ENCODE results near the gene SMIM41.

Gene SMIM41

GRCh38 chr12:52122904-52123303 is 43.4 kb downstream of the SMIM41 start:
- H4K8ac ChIP-seq (ENCODE audit: low read depth, low read length) = no peak overlapping the region
- no peaks in the 10 kb centered on the region for H3K9me3 ChIP-seq (ENCODE audit: insufficient read depth, low read depth, low read length)
- no peaks in the 10 kb centered on the region for H3K36me3 ChIP-seq (ENCODE audit: control insufficient read depth in 1 of 2, insufficient read depth in 2 of 2, low read length in 2 of 2)
- no peak overlapping the region for H3K27ac ChIP-seq (ENCODE audit: low read depth, low read length)
- H3K18ac ChIP-seq (ENCODE audit: low read length) = no peak overlapping the region
- no peak overlapping the region for H3K4me3 ChIP-seq (ENCODE audit: low read depth, low read length)
- H3K79me1 ChIP-seq (ENCODE audit: low read length) = no peaks in the 10 kb centered on the region
- H3K14ac ChIP-seq (ENCODE audit: low read length) = no peak overlapping the region
- no peak overlapping the region for H3K4ac ChIP-seq (ENCODE audit: low read depth, low read length)
- no peak overlapping the region for H4K91ac ChIP-seq (ENCODE audit: low read depth, low read length)
- no CpG with 5 or more reads among the region's 7 CpGs for WGBS (ENCODE audit: extremely low coverage, insufficient coverage, insufficient read length)
- H3K23ac ChIP-seq (ENCODE audit: low read length) = no peak overlapping the region
- no peak overlapping the region for H3K9ac ChIP-seq (ENCODE audit: low read length)
- no peak overlapping the region for H2AFZ ChIP-seq (ENCODE audit: insufficient read depth, low read length, poor library complexity)
- peaks cover 10 to 14% of the 10 kb centered on the region in 2 experiments for H3K4me1 ChIP-seq (ENCODE audit: control insufficient read depth in 1 of 2, insufficient read depth in 2 of 2, low read length in 2 of 2)
- H2BK5ac ChIP-seq (ENCODE audit: low read depth, low read length, poor library complexity) = no peak overlapping the region
- H2AK5ac ChIP-seq (ENCODE audit: low read length) = no peak overlapping the region
- H3K27me3 ChIP-seq (ENCODE audit: insufficient read depth, low read length) = no peaks in the 10 kb centered on the region
- no peaks in the 10 kb centered on the region for H3K79me2 ChIP-seq (ENCODE audit: control insufficient read depth, insufficient read depth, low read length, poor library complexity)
- no peak overlapping the region for H2BK12ac ChIP-seq (ENCODE audit: low read length)
- DNase-seq = no peak
- H2BK120ac ChIP-seq (ENCODE audit: insufficient read depth, low read length, poor library complexity) = no peak overlapping the region
- no peak overlapping the region for H3K4me2 ChIP-seq (ENCODE audit: low read length)
- H4K12ac ChIP-seq (ENCODE audit: low read depth, low read length) = no peak overlapping the region

DNA sequence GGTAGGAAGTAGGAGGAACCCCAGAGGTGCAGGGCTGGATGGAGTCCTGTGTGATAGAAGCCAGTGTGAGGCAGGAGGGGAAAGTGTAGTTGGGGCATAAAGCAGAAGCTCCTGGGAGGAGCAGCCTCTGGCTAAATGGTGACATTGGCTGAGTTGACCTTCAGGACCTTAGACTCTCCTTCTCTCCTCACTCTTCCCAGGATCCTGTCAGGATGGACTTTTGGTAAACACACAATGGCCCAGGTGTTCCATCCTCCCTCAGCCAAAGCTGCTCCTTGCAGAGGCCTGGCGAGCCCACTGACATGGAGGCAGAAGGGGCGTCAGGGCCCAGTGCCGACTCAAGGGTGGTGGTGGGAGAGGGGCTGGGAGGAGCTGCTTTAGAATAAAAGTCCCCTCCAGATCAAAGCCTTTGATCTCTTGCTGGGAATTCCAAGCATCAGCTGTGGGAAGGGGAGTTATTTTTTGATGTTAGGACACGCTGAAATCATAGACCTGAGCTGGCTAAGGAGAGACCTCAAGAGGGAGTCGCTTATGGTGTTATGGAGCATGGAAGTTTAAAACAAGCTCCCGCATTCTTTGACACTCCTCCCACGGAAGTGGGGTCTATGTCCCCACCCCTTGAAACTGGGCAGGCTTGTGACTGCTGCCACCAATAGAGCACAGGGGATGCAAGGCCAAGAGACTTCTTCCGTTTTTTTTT is 44.1 kb downstream of the SMIM41 start:
- H3K27ac ChIP-seq (ENCODE audit: low read depth, low read length) = no peak overlapping the region
- no peak overlapping the region for H3K4me2 ChIP-seq (ENCODE audit: low read length)
- H3K14ac ChIP-seq (ENCODE audit: low read length) = no peak overlapping the region
- H2BK5ac ChIP-seq (ENCODE audit: low read depth, low read length, poor library complexity) = no peak overlapping the region
- no peak overlapping the region for H2AFZ ChIP-seq (ENCODE audit: insufficient read depth, low read length, poor library complexity)
- H3K9me3 ChIP-seq (ENCODE audit: insufficient read depth, low read depth, low read length) = no peaks in the 10 kb centered on the region
- H4K12ac ChIP-seq (ENCODE audit: low read depth, low read length) = no peak overlapping the region
- H3K36me3 ChIP-seq (ENCODE audit: control insufficient read depth in 1 of 2, insufficient read depth in 2 of 2, low read length in 2 of 2) = no peaks in the 10 kb centered on the region
- no peak overlapping the region for H3K9ac ChIP-seq (ENCODE audit: low read length)
- H3K27me3 ChIP-seq (ENCODE audit: insufficient read depth, low read length) = no peaks in the 10 kb centered on the region
- H3K79me1 ChIP-seq (ENCODE audit: low read length) = no peaks in the 10 kb centered on the region
- H2AK5ac ChIP-seq (ENCODE audit: low read length) = no peak overlapping the region
- WGBS (ENCODE audit: extremely low coverage, insufficient coverage, insufficient read length) = no CpG with 5 or more reads among the region's 8 CpGs
- H3K4ac ChIP-seq (ENCODE audit: low read depth, low read length) = no peak overlapping the region
- no peak overlapping the region for H3K4me3 ChIP-seq (ENCODE audit: low read depth, low read length)
- H4K8ac ChIP-seq (ENCODE audit: low read depth, low read length) = no peak overlapping the region
- H3K18ac ChIP-seq (ENCODE audit: low read length) = no peak overlapping the region
- no peak overlapping the region for H3K23ac ChIP-seq (ENCODE audit: low read length)
- no peak overlapping the region for H4K91ac ChIP-seq (ENCODE audit: low read depth, low read length)
- no peaks in the 10 kb centered on the region for H3K79me2 ChIP-seq (ENCODE audit: control insufficient read depth, insufficient read depth, low read length, poor library complexity)
- H2BK12ac ChIP-seq (ENCODE audit: low read length) = no peak overlapping the region
- no peak overlapping the region for H2BK120ac ChIP-seq (ENCODE audit: insufficient read depth, low read length, poor library complexity)
- no peak for DNase-seq
- peaks cover 10 to 14% of the 10 kb centered on the region in 2 experiments for H3K4me1 ChIP-seq (ENCODE audit: control insufficient read depth in 1 of 2, insufficient read depth in 2 of 2, low read length in 2 of 2)

DNA sequence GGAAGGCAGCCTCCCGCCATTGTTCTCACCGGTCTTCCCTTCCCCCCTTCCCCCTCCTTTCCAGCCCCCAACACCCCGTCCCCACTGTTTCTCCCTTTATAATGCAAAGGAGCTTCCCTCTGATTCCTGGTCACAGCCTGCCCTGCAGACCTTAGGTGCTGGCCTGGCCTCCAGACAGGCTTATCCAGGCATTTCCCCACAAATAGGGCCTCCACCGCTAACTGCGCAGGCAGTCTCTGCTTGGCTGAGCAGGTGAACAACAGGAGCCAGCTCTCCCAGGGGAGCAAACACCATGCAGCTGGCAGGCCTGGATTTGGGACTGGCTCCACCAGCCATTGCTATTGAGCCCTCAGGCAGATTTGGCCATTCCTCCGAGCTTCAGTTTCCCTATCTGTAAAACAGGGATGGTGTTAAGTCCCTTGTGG is 46.0 kb downstream of the SMIM41 start:
- Histone ChIP-seq H3K4me2 (ENCODE audit: low read length) (no peak overlapping the region), H4K12ac (ENCODE audit: low read depth, low read length) (no peak overlapping the region), H3K79me1 (ENCODE audit: low read length) (no peaks in the 10 kb centered on the region), H2BK12ac (ENCODE audit: low read length) (no peak overlapping the region), H3K14ac (ENCODE audit: low read length) (no peak overlapping the region), H3K18ac (ENCODE audit: low read length) (no peak overlapping the region), H3K4me1 (ENCODE audit: control insufficient read depth in 1 of 2, insufficient read depth in 2 of 2, low read length in 2 of 2) (peaks cover 10 to 14% of the 10 kb centered on the region in 2 experiments), H3K9me3 (ENCODE audit: insufficient read depth, low read depth, low read length) (no peaks in the 10 kb centered on the region), H3K27ac (ENCODE audit: low read depth, low read length) (no peak overlapping the region), H3K4me3 (ENCODE audit: low read depth, low read length) (no peak overlapping the region), H3K27me3 (ENCODE audit: insufficient read depth, low read length) (no peaks in the 10 kb centered on the region), H2AFZ (ENCODE audit: insufficient read depth, low read length, poor library complexity) (no peak overlapping the region), H2BK5ac (ENCODE audit: low read depth, low read length, poor library complexity) (no peak overlapping the region), H3K9ac (ENCODE audit: low read length) (no peak overlapping the region), H4K8ac (ENCODE audit: low read depth, low read length) (no peak overlapping the region), H3K79me2 (ENCODE audit: control insufficient read depth, insufficient read depth, low read length, poor library complexity) (no peaks in the 10 kb centered on the region), H3K4ac (ENCODE audit: low read depth, low read length) (no peak overlapping the region), H3K36me3 (ENCODE audit: control insufficient read depth in 1 of 2, insufficient read depth in 2 of 2, low read length in 2 of 2) (no peaks in the 10 kb centered on the region), H2BK120ac (ENCODE audit: insufficient read depth, low read length, poor library complexity) (no peak overlapping the region), H3K23ac (ENCODE audit: low read length) (no peak overlapping the region), H4K91ac (ENCODE audit: low read depth, low read length) (no peak overlapping the region), H2AK5ac (ENCODE audit: low read length) (no peak overlapping the region)
- WGBS (ENCODE audit: extremely low coverage, insufficient coverage, insufficient read length) = no CpG with 5 or more reads among the region's 6 CpGs
- DNase-seq = no peak

- H3K4me3 ChIP-seq (ENCODE audit: low read depth, low read length) = no peak overlapping the region
- DNase-seq = peak in 1 of 2 donors; percentile 29
- H3K14ac ChIP-seq (ENCODE audit: low read length) = no peak overlapping the region
- H3K27me3 ChIP-seq (ENCODE audit: insufficient read depth, low read length) = no peaks in the 10 kb centered on the region
- H3K4me1 ChIP-seq (ENCODE audit: control insufficient read depth in 1 of 2, insufficient read depth in 2 of 2, low read length in 2 of 2) = peaks cover 10 to 14% of the 10 kb centered on the region in 2 experiments
- H3K4ac ChIP-seq (ENCODE audit: low read depth, low read length) = no peak overlapping the region
- no peaks in the 10 kb centered on the region for H3K36me3 ChIP-seq (ENCODE audit: control insufficient read depth in 1 of 2, insufficient read depth in 2 of 2, low read length in 2 of 2)
- no peak overlapping the region for H3K18ac ChIP-seq (ENCODE audit: low read length)
- H4K91ac ChIP-seq (ENCODE audit: low read depth, low read length) = no peak overlapping the region
- H2AK5ac ChIP-seq (ENCODE audit: low read length) = no peak overlapping the region
- no peak overlapping the region for H3K4me2 ChIP-seq (ENCODE audit: low read length)
- H3K79me1 ChIP-seq (ENCODE audit: low read length) = no peaks in the 10 kb centered on the region
- no peak overlapping the region for H3K23ac ChIP-seq (ENCODE audit: low read length)
- no peak overlapping the region for H2BK5ac ChIP-seq (ENCODE audit: low read depth, low read length, poor library complexity)
- H2BK120ac ChIP-seq (ENCODE audit: insufficient read depth, low read length, poor library complexity) = no peak overlapping the region
- H4K12ac ChIP-seq (ENCODE audit: low read depth, low read length) = no peak overlapping the region
- WGBS (ENCODE audit: extremely low coverage, insufficient coverage, insufficient read length) = no CpG with 5 or more reads among the region's 2 CpGs
- H3K27ac ChIP-seq (ENCODE audit: low read depth, low read length) = no peak overlapping the region
- no peaks in the 10 kb centered on the region for H3K79me2 ChIP-seq (ENCODE audit: control insufficient read depth, insufficient read depth, low read length, poor library complexity)
- no peaks in the 10 kb centered on the region for H3K9me3 ChIP-seq (ENCODE audit: insufficient read depth, low read depth, low read length)
- no peak overlapping the region for H2AFZ ChIP-seq (ENCODE audit: insufficient read depth, low read length, poor library complexity)
- H3K9ac ChIP-seq (ENCODE audit: low read length) = no peak overlapping the region
- H2BK12ac ChIP-seq (ENCODE audit: low read length) = no peak overlapping the region
- no peak overlapping the region for H4K8ac ChIP-seq (ENCODE audit: low read depth, low read length)
These were observed 46.6 kb downstream of the SMIM41 start for GRCh38 chr12:52126050-52126604.

Data from trophoblast cell (in vitro differentiated cells and primary cell).